GM12891 (cell line): ENCODE data around the gene OR10G7.

ENCODE experiments used
- PAX5 ChIP-seq: IDR thresholded peaks from 2 replicates; pipeline ENCODE4 v1.6.1; 2011; ENCODE audit warnings: low read length, moderate library complexity, mild to moderate bottlenecking; ENCODE audit not compliant: insufficient read depth, severe bottlenecking
- POLR2A ChIP-seq: IDR thresholded peaks from 2 replicates; pipeline ENCODE4 v1.6.1; 2011; ENCODE audit warnings: low read depth, low read length, control low read depth
- POLR2AphosphoS5 ChIP-seq: IDR thresholded peaks from 2 replicates; pipeline ENCODE4 v1.6.1; 2011; ENCODE audit warnings: low read depth, low read length, control low read depth
- POU2F2 ChIP-seq: IDR thresholded peaks from 2 replicates; pipeline ENCODE4 v1.6.1; 2011; ENCODE audit warnings: low read depth, mild to moderate bottlenecking, control low read depth, low read length, moderate library complexity
- SPI1 ChIP-seq: IDR thresholded peaks from 2 replicates; pipeline ENCODE4 v1.6.1; 2011; ENCODE audit warnings: low read depth, low read length, control low read depth
- TAF1 ChIP-seq: IDR thresholded peaks from 2 replicates; pipeline ENCODE4 v1.6.1; 2011; ENCODE audit warnings: low read depth, low read length, control low read depth

GRCh38 chr11:124012697-124013096, 28.4 kb downstream of the OR10G7 start, which contains the start of gene OR10G4:
- no peak for TF ChIP-seq POLR2A
- no peak for TF ChIP-seq POLR2AphosphoS5
- no peak for TF ChIP-seq TAF1
- no peak for TF ChIP-seq PAX5
- no peak for TF ChIP-seq SPI1
- TF ChIP-seq POU2F2: no peak
